Measurements from ENCODE around the gene IGF2BP3.

The IGF2BP3 gene

DNA sequence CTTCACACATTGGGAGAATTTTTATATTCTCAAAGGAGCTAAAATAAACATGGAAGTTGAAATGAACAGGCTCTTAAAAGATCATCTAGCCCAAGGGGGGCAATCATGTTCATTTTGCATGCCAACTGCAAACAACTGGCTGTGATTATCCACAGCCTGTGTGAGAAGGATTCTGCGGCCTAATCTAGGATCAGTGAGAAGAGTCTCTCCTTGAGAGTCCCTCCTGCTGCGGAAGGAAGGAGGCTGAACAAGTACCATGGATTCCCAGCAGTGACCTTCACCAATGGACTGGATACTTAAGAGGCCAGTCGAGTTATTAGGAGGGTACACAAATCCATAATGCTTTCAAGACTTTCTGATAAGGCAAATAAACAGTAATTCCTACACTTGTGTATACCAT lies 76.7 kb downstream of the IGF2BP3 start:
- no peak overlapping the region for H3K4me3 ChIP-seq (ENCODE audit: low read length)
- no peak for DNase-seq (ENCODE audit: low read depth)
- TF ChIP-seq, protein P1, sequence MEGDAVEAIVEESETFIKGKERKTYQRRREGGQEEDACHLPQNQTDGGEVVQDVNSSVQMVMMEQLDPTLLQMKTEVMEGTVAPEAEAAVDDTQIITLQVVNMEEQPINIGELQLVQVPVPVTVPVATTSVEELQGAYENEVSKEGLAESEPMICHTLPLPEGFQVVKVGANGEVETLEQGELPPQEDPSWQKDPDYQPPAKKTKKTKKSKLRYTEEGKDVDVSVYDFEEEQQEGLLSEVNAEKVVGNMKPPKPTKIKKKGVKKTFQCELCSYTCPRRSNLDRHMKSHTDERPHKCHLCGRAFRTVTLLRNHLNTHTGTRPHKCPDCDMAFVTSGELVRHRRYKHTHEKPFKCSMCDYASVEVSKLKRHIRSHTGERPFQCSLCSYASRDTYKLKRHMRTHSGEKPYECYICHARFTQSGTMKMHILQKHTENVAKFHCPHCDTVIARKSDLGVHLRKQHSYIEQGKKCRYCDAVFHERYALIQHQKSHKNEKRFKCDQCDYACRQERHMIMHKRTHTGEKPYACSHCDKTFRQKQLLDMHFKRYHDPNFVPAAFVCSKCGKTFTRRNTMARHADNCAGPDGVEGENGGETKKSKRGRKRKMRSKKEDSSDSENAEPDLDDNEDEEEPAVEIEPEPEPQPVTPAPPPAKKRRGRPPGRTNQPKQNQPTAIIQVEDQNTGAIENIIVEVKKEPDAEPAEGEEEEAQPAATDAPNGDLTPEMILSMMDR (IDR thresholded peaks at IDR 0.05; ENCODE audit: insufficient read depth, low read depth, low read length, missing control alignments), result no peak

- TF ChIP-seq, protein P1 (IDR thresholded peaks at IDR 0.05; ENCODE audit: insufficient read depth, low read depth, low read length, missing control alignments), result no peak
- H3K4me3 ChIP-seq (ENCODE audit: low read length), result no peak overlapping the region
- DNase-seq (ENCODE audit: low read depth), result no peak
Measured at GRCh38 chr7:23389701-23390100, 80.6 kb downstream of the IGF2BP3 start.

DNA sequence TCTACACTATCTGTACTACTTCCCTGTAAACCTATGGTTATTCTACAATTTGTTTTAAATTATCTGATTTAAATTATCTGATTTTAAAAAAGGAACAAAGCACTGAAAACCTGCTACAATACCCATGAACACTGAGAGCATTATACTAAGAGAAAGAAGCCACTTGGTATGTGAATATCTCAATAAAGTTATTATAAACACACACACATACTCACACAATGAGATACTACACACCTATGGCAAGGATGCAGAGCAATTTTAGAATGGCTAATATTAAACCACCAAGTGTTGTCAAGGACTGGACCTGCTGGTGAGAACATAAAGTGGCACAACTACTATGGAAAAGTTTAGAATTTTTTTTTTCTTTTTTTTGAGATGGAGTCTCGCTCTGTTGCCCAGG lies 82.7 kb downstream of the IGF2BP3 start:
- H3K4me3 ChIP-seq (ENCODE audit: low read length), result no peak overlapping the region
- TF ChIP-seq, protein P1 (IDR thresholded peaks at IDR 0.05; ENCODE audit: insufficient read depth, low read depth, low read length, missing control alignments), result no peak

GRCh38 chr7:23385140-23385539 lies 85.2 kb downstream of the IGF2BP3 start:
- no peak overlapping the region for H3K4me3 ChIP-seq (ENCODE audit: low read length)
- TF ChIP-seq, protein P1 (IDR thresholded peaks at IDR 0.05; ENCODE audit: insufficient read depth, low read depth, low read length, missing control alignments), result no peak
- no peak for DNase-seq (ENCODE audit: low read depth)

More for the DNA sequence above, 82.7 kb downstream of the IGF2BP3 start:
- DNase-seq (ENCODE audit: low read depth), result no peak

- TF ChIP-seq, protein P1 (IDR thresholded peaks at IDR 0.05; ENCODE audit: insufficient read depth, low read depth, low read length, missing control alignments), result no peak
- DNase-seq (ENCODE audit: low read depth), result no peak
- H3K4me3 ChIP-seq (ENCODE audit: low read length), result no peak overlapping the region
Measured at GRCh38 chr7:23383225-23383624, 87.1 kb downstream of the IGF2BP3 start.

DNA sequence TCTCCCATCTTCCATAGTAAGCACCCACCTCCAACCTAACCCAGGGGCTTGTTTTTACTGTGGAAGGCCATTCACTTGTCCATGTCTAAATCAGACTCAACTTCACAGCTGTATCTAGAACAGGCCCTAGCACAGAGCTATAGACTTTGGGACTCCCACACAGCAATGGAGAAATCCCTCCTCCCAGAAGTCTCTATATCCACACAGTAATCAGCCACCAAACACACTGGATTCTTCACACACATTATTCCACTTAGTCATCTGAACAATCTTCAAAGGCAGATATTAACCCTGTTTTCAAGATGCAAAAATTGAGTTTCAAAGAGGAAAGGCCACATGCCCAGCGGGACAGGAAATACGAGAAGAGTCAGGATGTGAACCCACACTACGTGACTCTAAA lies 89.3 kb downstream of the IGF2BP3 start:
- TF ChIP-seq, protein P1 (IDR thresholded peaks at IDR 0.05; ENCODE audit: insufficient read depth, low read depth, low read length, missing control alignments), result no peak
- no peak overlapping the region for H3K4me3 ChIP-seq (ENCODE audit: low read length)
- peak; percentile 25 for DNase-seq (ENCODE audit: low read depth)

GRCh38 chr7:23380556-23380955 lies 89.7 kb downstream of the IGF2BP3 start:
- DNase-seq (ENCODE audit: low read depth), result no peak
- TF ChIP-seq, protein P1 (IDR thresholded peaks at IDR 0.05; ENCODE audit: insufficient read depth, low read depth, low read length, missing control alignments), result no peak
- H3K4me3 ChIP-seq (ENCODE audit: low read length), result no peak overlapping the region

Measured in epithelial cell of esophagus (primary cell).